ENCODE measurements around the gene SLC6A6.

SLC6A6 gene

GRCh38 chr3:14428087-14429033 is 26.0 kb downstream of the SLC6A6 start:
- Mint-ChIP-seq H3K9me3 (no peaks in the 10 kb centered on the region), H3K27me3 (ENCODE audit: low read depth) (no peaks in the 10 kb centered on the region), H3K27ac (peak overlapping the region; percentile 100), H3K36me3 (ENCODE audit: low read depth) (peaks cover 12% of the 10 kb centered on the region), H3K4me3 (no peak overlapping the region), H3K4me1 (ENCODE audit: low read depth) (peaks cover 85% of the 10 kb centered on the region)
- DNase-seq (ENCODE audit: low spot score), result no peak

GRCh38 chr3:14429237-14429636 is 26.8 kb downstream of the SLC6A6 start:
- Mint-ChIP-seq H3K27ac (peak overlapping the region; percentile 100), H3K9me3 (no peaks in the 10 kb centered on the region), H3K4me1 (ENCODE audit: low read depth) (peaks cover 86% of the 10 kb centered on the region), H3K4me3 (peak overlapping the region; percentile 53), H3K36me3 (ENCODE audit: low read depth) (peaks cover 11% of the 10 kb centered on the region), H3K27me3 (ENCODE audit: low read depth) (no peaks in the 10 kb centered on the region)
- DNase-seq (ENCODE audit: low spot score), result no peak

GRCh38 chr3:14429640-14430039 is 27.2 kb downstream of the SLC6A6 start:
- Mint-ChIP-seq H3K36me3 (ENCODE audit: low read depth) (peaks cover 12% of the 10 kb centered on the region), H3K4me1 (ENCODE audit: low read depth) (peaks cover 84% of the 10 kb centered on the region), H3K9me3 (no peaks in the 10 kb centered on the region), H3K27me3 (ENCODE audit: low read depth) (no peaks in the 10 kb centered on the region), H3K27ac (peak overlapping the region; percentile 100), H3K4me3 (peak overlapping the region; percentile 53)
- no peak for DNase-seq (ENCODE audit: low spot score)

- Mint-ChIP-seq H3K36me3 (ENCODE audit: low read depth) (peaks cover 15% of the 10 kb centered on the region), H3K4me3 (peak overlapping the region; percentile 92), H3K27me3 (ENCODE audit: low read depth) (no peaks in the 10 kb centered on the region), H3K9me3 (no peaks in the 10 kb centered on the region), H3K27ac (peak overlapping the region; percentile 100), H3K4me1 (ENCODE audit: low read depth) (peaks cover 84% of the 10 kb centered on the region)
- no peak for DNase-seq (ENCODE audit: low spot score)
These were observed 27.6 kb downstream of the SLC6A6 start for GRCh38 chr3:14430053-14430452.

- Mint-ChIP-seq H3K4me1 (ENCODE audit: low read depth) (peaks cover 79% of the 10 kb centered on the region), H3K36me3 (ENCODE audit: low read depth) (peaks cover 15% of the 10 kb centered on the region), H3K27ac (peak overlapping the region; percentile 100), H3K9me3 (no peaks in the 10 kb centered on the region), H3K27me3 (ENCODE audit: low read depth) (no peaks in the 10 kb centered on the region), H3K4me3 (peak overlapping the region; percentile 92)
- peak; percentile 14 for DNase-seq (ENCODE audit: low spot score)
These were observed 28.5 kb downstream of the SLC6A6 start for GRCh38 chr3:14430706-14431451.

- H3K9me3 Mint-ChIP-seq, result no peaks in the 10 kb centered on the region
- peak overlapping the region; percentile 92 for H3K4me3 Mint-ChIP-seq
- H3K27ac Mint-ChIP-seq, result peak overlapping the region; percentile 100
- no peaks in the 10 kb centered on the region for H3K27me3 Mint-ChIP-seq (ENCODE audit: low read depth)
- no peak for DNase-seq (ENCODE audit: low spot score)
- peaks cover 73% of the 10 kb centered on the region for H3K4me1 Mint-ChIP-seq (ENCODE audit: low read depth)
- peaks cover 12% of the 10 kb centered on the region for H3K36me3 Mint-ChIP-seq (ENCODE audit: low read depth)
These were observed 29.1 kb downstream of the SLC6A6 start for GRCh38 chr3:14431452-14431916.

- Mint-ChIP-seq H3K4me1 (ENCODE audit: low read depth) (peaks cover 70% of the 10 kb centered on the region), H3K27me3 (ENCODE audit: low read depth) (no peaks in the 10 kb centered on the region), H3K27ac (peak overlapping the region; percentile 100), H3K36me3 (ENCODE audit: low read depth) (peaks cover 12% of the 10 kb centered on the region), H3K4me3 (peak overlapping the region; percentile 92), H3K9me3 (no peaks in the 10 kb centered on the region)
- peak; percentile 94 for DNase-seq (ENCODE audit: low spot score)
These were observed 29.8 kb downstream of the SLC6A6 start for GRCh38 chr3:14431917-14432834.

GRCh38 chr3:14433106-14433505 is 30.7 kb downstream of the SLC6A6 start:
- peaks cover 62% of the 10 kb centered on the region for H3K4me1 Mint-ChIP-seq (ENCODE audit: low read depth)
- no peaks in the 10 kb centered on the region for H3K9me3 Mint-ChIP-seq
- H3K36me3 Mint-ChIP-seq (ENCODE audit: low read depth), result peaks cover 10% of the 10 kb centered on the region
- no peaks in the 10 kb centered on the region for H3K27me3 Mint-ChIP-seq (ENCODE audit: low read depth)
- no peak for DNase-seq (ENCODE audit: low spot score)
- peak overlapping the region; percentile 92 for H3K4me3 Mint-ChIP-seq
- H3K27ac Mint-ChIP-seq, result peak overlapping the region; percentile 100

- H3K27ac Mint-ChIP-seq, result peak overlapping the region; percentile 89
- peaks cover 58% of the 10 kb centered on the region for H3K4me1 Mint-ChIP-seq (ENCODE audit: low read depth)
- peaks cover 12% of the 10 kb centered on the region for H3K36me3 Mint-ChIP-seq (ENCODE audit: low read depth)
- H3K9me3 Mint-ChIP-seq, result no peaks in the 10 kb centered on the region
- H3K27me3 Mint-ChIP-seq (ENCODE audit: low read depth), result no peaks in the 10 kb centered on the region
- peak overlapping the region; percentile 34 for H3K4me3 Mint-ChIP-seq
- DNase-seq (ENCODE audit: low spot score), result no peak
These were observed 31.7 kb downstream of the SLC6A6 start for GRCh38 chr3:14434126-14434497.

- Mint-ChIP-seq H3K9me3 (no peaks in the 10 kb centered on the region), H3K4me3 (no peak overlapping the region), H3K27ac (peak overlapping the region; percentile 89), H3K36me3 (ENCODE audit: low read depth) (peaks cover 8% of the 10 kb centered on the region), H3K4me1 (ENCODE audit: low read depth) (peaks cover 53% of the 10 kb centered on the region), H3K27me3 (ENCODE audit: low read depth) (no peaks in the 10 kb centered on the region)
- DNase-seq (ENCODE audit: low spot score), result no peak
These were observed 32.2 kb downstream of the SLC6A6 start for GRCh38 chr3:14434498-14435151.

GRCh38 chr3:14435175-14436014 is 33.0 kb downstream of the SLC6A6 start:
- Mint-ChIP-seq H3K36me3 (ENCODE audit: low read depth) (peaks cover 6% of the 10 kb centered on the region), H3K27ac (peak overlapping the region; percentile 89), H3K4me3 (no peak overlapping the region), H3K9me3 (no peaks in the 10 kb centered on the region), H3K4me1 (ENCODE audit: low read depth) (peaks cover 53% of the 10 kb centered on the region), H3K27me3 (ENCODE audit: low read depth) (no peaks in the 10 kb centered on the region)
- DNase-seq (ENCODE audit: low spot score), result no peak

GRCh38 chr3:14436954-14437281 is 34.5 kb downstream of the SLC6A6 start:
- Mint-ChIP-seq H3K9me3 (no peaks in the 10 kb centered on the region), H3K4me1 (ENCODE audit: low read depth) (peaks cover 41% of the 10 kb centered on the region), H3K27me3 (ENCODE audit: low read depth) (no peaks in the 10 kb centered on the region), H3K27ac (peak overlapping the region; percentile 4), H3K36me3 (ENCODE audit: low read depth) (peaks cover 6% of the 10 kb centered on the region), H3K4me3 (no peak overlapping the region)
- DNase-seq (ENCODE audit: low spot score), result no peak

Measured in T-helper 2 cell treated with Interferon-gamma antibody and Interleukin-4, amounts not matched to agents 5 μg/mL and 100 μg/mL, for 36 hours (primary cell).